Erythroblast (primary cell): ENCODE data around the gene PDK1.

Source experiments
- GATA1 ChIP-seq: IDR thresholded peaks from 2 replicates; pipeline ENCODE4 v1.6.1; 2011; ENCODE audit warnings: low read depth, mild to moderate bottlenecking, control low read depth, low read length, moderate library complexity
- POLR2A ChIP-seq: IDR thresholded peaks from 2 replicates; pipeline ENCODE4 v1.6.1; 2011; ENCODE audit warnings: mild to moderate bottlenecking, low read length

GRCh38 chr2:172561270-172561669 lies 5.4 kb downstream of the PDK1 start:
- TF ChIP-seq POLR2A (no peak), GATA1 (no peak)
